GM18951 (cell line): ENCODE data around the gene EEF1AKMT3.

Experiments used
- POLR2A ChIP-seq: IDR thresholded peaks from 4 replicates; pipeline ENCODE4 v1.6.1; 2011; ENCODE audit warnings: mild to moderate bottlenecking; ENCODE audit not compliant: insufficient read length, insufficient read depth; ENCODE audit errors: extremely low read depth
- in situ Hi-C: fragments of 300-500 bp; cut with MboI; formaldehyde crosslinking; loops from one replicate; pipeline ENCODE4 v1.12.0; 2022; ENCODE audit warnings: low sequenced_read_pairs, mixed read lengths, inconsistent platforms; ENCODE audit not compliant: unreplicated experiment

The EEF1AKMT3 gene

GRCh38 chr12:57738661-57739237 is 33.7 kb upstream of the EEF1AKMT3 start, which contains the start of gene AGAP2:
Gene AGAP2, minus strand, starts transcription at chr12:57738742. Its CDS starts 496 bp downstream, at chr12:57738246.
- no peak for TF ChIP-seq POLR2A

DNA sequence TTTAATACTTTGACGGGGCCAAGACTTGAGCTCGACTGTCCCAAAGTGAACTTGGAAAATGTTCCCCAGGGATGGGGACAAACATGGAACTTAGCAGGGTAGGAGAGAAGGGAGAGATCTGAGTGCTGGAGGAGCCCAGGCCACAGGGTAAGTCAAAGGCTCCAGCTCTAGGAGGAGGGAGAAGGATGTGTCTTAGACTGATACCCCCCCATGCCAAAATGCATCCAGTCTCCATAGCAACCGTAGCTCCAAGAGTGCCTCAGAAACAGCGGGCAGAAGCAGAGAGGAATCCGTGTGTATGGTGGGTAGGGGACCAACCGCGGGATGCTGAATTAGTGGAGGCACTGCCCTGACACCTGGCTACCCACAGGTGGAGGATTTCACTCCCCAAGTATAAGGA is 33.0 kb upstream of the EEF1AKMT3 start:
- TF ChIP-seq POLR2A, result no peak
- in situ Hi-C loops, result no loop called here

More at GRCh38 chr12:57738661-57739237, 33.7 kb upstream of the EEF1AKMT3 start, which contains the start of gene AGAP2:
- in situ Hi-C loops, result no loop called here

DNA sequence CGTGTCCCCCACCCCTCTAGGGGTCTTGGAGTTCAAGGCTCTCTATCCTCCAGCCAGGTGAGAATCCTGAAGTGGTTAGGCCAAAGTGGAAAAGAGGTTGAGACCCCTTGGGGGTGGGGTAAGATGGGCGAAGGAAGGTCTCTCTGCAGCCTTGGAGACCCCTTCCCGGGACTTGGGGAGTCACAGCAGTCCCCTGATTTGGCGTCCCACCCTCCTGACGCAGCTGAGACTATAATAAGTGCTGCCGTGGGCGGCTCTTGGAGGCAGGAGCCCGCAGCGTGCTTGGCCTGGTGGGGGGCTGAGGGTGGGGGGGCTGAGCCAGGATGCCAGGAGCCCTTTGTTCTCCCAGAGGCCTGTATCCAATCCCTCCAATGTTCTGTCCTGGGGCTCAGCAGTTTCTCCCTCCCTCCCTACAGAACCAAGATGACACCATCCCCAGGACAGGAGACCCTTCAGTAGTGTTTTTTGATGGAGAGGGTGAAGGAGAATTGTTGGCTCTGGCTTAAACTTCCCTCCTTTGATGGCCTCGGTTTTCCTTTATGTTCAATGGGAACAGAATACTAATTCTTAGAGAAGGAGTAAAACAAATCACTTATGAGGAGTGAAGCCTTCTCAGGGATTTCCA is 32.4 kb upstream of the EEF1AKMT3 start:
- TF ChIP-seq POLR2A, result no peak
- in situ Hi-C loops, result no loop called here

GRCh38 chr12:57740656-57741412 is 31.6 kb upstream of the EEF1AKMT3 start:
- TF ChIP-seq POLR2A, result no peak
- in situ Hi-C loops, result no loop called here

DNA sequence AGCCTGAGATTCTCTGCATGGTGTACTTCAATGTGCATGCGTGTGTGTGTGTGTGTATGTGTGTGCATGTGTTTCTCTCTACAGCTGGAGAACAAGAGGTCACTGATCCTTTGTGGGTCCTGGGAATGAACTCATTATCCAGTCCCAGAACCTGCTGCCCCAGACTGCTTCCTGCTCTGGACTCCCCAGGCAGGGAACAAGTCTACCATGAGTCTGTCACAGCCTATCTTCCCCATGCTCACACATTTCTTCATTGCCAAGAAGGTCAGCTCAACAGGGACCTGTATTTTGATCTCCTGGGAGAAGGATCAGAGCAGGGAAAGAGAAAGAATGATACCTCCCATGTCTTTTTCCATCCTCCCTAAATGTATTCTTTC is 31.0 kb upstream of the EEF1AKMT3 start:
- TF ChIP-seq POLR2A, result no peak
- in situ Hi-C loops, result no loop called here

DNA sequence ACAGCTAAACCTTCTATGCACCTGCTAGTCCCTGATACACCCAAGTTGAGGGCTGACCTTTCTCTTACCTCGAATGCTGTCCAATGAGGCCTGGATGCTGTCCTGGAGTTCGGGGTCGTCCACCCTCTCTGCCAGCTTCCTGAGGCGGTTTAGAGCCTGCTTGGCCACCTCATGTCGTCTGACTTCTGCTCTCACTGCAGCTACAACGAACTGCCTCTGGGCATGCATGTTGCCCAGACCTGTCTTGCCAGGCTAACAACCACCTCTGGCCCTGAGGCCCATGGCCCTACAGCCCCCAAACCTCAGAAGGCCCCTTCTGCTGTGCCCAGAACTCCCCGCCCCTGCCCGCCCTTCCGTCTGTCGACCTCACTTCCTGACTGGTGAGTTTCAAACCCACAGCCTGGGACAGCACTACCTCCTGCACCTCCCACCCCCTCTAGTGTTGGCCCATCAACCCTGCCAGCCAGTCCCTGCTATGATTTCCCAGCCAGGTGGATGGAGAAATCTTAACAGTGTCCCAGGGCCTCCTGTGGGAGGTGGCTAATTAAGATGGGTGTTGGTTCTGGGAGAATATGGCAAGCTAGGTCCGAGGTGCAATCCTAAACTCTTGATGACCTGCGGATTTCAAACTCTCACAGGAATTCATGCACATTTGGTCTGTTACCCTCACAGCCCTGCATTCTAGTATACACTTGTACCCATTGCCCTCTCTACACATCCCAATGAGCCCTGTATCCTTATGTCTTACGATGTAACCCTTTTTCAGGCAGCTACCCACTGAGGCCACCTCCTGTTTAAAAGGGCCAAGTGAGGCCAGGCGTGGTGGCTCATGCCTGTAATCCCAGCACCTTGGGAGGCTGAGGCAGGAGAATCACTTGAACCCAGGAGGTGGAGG is 30.3 kb upstream of the EEF1AKMT3 start:
- in situ Hi-C loops, result no loop called here
- peak; percentile 61 for TF ChIP-seq POLR2A

GRCh38 chr12:57743769-57744168 is 28.6 kb upstream of the EEF1AKMT3 start:
- no peak for TF ChIP-seq POLR2A
- in situ Hi-C loops, result no loop called here

DNA sequence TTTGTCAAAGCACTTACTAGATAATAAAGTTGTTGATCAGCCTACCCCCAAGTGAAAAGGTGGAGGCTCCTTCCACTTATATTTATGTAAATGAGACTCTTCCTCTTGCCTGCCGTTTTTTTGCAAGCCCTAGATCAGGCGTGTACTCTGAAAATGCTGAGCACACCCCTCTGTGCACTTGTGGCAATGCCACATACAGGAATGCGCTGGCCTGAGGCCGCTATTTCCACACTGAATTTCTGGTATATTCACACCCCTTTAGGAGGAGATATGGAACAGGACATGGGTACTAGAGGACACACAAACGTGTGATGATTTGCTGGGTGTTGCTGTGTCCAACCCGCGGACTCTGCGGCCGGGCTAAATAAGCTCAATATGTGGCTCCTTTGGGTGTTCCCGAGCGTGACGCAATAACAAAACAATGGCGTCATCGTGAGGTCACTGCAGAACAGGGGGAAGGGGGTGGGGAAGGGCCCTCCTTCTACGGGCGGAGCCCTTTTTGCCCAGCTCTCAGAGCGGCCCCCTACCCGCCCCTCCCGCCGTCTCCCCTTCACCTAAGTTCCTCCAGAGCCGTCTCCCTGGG is 28.1 kb upstream of the EEF1AKMT3 start:
- no peak for TF ChIP-seq POLR2A
- in situ Hi-C loops, result no loop called here

- in situ Hi-C loops, result no loop called here
- peak; percentile 65 for TF ChIP-seq POLR2A
These were observed 27.5 kb upstream of the EEF1AKMT3 start, which contains the start of gene TSPAN31 for GRCh38 chr12:57744777-57745484. Gene TSPAN31, plus strand, starts transcription at chr12:57745039. Its CDS starts 116 bp downstream, at chr12:57745155.

GRCh38 chr12:57745485-57745881 is 26.9 kb upstream of the EEF1AKMT3 start:
- peak; percentile 37 for TF ChIP-seq POLR2A
- in situ Hi-C loops, result no loop called here

DNA sequence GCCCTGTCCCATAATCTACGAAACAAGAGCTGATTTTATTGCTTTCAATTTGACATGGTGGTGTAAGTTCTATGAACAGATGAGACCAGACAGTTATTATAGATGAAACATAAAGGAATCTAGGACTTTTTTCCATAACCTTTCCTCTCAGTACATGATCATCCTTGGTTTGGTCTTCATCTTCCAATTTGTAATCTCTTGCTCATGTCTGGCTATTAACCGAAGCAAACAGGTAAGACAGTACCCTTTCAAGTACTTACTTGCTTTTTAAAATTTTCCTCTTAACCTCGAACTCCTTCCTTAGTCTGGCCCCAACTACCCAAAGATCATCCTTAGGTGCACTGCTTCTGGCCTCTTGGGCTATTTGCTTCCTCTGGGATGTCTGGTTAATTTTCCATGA is 26.4 kb upstream of the EEF1AKMT3 start:
- no peak for TF ChIP-seq POLR2A
- in situ Hi-C loops, result no loop called here

GRCh38 chr12:57749061-57749460 is 23.4 kb upstream of the EEF1AKMT3 start:
- in situ Hi-C loops, result no loop called here
- TF ChIP-seq POLR2A, result no peak
